ENCODE data around the gene ZNF687.

GRCh38 chr1:151312826-151313225, 30.7 kb downstream of the ZNF687 start:
- TF ChIP-seq CTCF (IDR thresholded peaks at IDR 0.05; ENCODE audit: low read depth, low read length), result no peak
- TF ChIP-seq EZH2phosphoT487 (IDR thresholded peaks at IDR 0.05; ENCODE audit: low read depth), result no peak

Measured in OCI-LY3 (cell line).